Stimulated activated CD4-positive, alpha-beta T cell treated with anti-CD3 and anti-CD28 coated beads, Interleukin-2, amount 100 ng/mL, for 48 hours (primary cell): ENCODE results near the gene HYAL2.

Experiments used
- DNase-seq, 2 donors: peaks; one replicate each; pipeline ENCODE4 v3.0.0-alpha.2; 2020

The HYAL2 gene, protein sequence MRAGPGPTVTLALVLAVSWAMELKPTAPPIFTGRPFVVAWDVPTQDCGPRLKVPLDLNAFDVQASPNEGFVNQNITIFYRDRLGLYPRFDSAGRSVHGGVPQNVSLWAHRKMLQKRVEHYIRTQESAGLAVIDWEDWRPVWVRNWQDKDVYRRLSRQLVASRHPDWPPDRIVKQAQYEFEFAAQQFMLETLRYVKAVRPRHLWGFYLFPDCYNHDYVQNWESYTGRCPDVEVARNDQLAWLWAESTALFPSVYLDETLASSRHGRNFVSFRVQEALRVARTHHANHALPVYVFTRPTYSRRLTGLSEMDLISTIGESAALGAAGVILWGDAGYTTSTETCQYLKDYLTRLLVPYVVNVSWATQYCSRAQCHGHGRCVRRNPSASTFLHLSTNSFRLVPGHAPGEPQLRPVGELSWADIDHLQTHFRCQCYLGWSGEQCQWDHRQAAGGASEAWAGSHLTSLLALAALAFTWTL

DNA sequence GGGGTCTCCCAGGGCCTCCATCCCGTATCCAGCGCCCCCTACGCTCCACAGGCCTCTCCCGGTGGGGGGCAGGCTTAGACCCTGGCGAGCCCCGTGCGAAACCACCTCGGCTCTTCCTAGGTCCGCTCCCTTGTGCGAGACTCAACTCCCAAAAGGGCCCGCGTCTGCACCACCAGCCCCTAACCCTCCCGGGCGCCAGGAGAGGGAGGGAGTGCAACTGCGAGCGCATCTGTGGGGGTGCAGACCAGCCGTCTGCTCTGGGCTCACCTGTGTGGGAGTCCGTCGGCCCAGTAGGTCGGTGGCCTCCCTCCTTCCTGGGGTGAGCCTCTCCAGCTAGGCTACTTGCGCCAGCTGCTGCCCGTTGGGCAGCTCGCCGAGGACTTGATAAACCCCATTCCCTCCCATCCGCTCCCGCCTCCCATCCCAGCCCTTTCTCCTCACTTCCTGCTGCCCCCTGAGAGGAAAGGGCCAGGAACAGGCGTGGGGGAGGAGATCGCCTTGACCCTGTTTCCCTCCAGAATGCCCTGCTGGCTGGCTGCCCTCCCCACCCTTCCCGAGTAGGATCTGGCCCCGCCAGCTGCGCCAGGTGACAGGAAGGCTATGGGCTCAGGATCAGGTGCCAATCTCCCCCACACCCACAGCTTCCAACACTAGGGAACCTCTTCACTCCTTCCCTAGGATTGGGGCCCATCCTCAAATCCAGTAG lies at the start of gene HYAL2:
Gene HYAL2, minus strand, starts transcription at position 360 of the 706 bp plus-strand sequence. CDS start 2,256 bp downstream, outside the sequence.
- DNase-seq, result no peak

DNA sequence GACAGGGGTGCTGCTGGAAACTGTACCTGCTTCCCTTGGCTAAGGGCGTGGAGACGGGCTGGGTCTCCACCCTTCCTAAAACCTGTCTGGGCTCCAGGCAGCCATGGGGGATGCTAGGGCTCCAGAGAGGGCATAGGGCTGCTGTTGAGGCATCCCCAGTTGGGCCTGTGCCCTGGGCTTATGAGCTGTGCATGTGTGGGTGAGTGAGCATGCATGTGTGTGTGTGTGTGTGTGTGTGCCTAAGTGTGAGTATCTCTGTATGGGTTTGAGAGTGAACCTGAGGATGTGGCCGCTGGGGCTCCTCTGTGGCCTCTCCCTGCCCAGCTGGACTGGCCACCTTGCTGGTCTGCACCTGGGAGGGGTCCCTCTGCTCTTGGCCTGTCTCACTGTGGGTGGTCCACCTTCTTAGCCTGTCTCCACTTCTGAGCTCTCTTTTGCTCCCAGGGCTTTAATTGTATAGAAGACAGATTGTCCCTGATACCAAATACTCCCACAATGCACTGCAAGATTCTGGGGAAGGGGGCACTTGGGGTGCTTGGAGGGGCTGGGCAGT lies 48.7 kb upstream of the HYAL2 start:
- DNase-seq, result no peak

DNA sequence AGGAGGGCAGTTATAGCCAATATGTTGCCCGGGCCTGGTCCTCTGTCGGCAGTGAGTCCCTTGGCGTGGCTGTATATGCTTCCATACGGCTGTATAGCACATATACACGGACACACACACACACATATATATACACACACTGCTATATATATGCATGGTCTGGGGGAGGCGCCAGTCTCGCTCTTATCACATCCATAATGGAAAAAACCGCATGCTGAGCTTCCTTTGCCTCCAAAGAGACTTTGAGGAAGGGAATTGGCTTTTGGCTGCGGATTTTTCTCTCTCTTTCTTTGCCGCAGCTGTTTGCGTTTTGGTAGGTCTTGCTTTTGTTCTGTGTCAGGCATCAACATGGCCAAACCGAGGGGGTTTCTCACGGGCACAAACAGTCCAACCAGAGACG lies 48.0 kb upstream of the HYAL2 start:
- no peak for DNase-seq

DNA sequence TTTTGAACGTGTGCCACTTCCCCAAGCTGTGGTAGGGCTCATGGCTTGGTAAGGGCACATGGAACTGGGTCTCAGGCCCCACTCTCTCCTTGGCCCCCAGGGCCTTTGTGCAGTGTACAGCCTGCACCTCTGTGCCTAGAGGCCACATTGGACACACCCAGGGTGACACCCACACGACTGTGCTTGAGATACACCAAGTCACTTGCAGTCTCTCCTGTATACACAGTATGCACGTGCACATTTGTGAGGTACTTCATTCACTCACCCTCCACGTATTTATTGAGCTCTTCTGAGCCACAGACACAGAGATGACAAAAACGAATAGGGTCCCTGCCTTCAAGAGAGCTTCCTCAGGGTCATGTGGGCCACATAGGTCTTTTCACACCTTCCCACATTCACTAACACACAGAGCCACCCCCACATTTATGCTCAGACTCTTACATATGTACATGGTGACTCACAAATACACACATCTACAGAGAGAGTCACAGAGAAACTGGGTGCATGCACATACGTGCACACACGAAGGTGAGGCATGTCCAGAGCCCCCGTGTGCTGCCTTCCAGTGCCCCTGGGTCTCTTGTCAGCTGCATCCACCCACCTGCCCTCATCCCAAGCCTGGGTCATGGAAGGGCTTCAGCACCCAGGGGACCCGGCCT lies 46.6 kb upstream of the HYAL2 start:
- DNase-seq, result no peak

DNA sequence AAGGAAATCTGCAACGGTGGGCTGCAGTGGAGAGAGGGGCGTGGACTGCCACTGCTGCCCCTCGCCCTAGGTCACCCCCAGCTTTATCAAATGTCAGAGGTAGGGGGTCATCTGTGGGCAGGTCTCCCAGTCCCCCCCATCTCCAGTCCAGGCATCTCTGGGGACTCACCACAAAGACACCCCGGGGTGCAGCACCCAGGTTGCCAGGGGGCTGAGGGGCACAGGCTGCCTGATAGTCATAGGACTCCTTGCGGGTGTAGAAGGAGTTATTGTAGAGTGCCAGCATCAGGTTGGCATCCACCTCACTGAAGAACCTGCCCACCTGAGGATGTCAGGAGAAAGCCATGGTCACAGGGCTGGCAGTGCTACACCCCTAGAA lies 43.3 kb upstream of the HYAL2 start:
- no peak for DNase-seq

DNA sequence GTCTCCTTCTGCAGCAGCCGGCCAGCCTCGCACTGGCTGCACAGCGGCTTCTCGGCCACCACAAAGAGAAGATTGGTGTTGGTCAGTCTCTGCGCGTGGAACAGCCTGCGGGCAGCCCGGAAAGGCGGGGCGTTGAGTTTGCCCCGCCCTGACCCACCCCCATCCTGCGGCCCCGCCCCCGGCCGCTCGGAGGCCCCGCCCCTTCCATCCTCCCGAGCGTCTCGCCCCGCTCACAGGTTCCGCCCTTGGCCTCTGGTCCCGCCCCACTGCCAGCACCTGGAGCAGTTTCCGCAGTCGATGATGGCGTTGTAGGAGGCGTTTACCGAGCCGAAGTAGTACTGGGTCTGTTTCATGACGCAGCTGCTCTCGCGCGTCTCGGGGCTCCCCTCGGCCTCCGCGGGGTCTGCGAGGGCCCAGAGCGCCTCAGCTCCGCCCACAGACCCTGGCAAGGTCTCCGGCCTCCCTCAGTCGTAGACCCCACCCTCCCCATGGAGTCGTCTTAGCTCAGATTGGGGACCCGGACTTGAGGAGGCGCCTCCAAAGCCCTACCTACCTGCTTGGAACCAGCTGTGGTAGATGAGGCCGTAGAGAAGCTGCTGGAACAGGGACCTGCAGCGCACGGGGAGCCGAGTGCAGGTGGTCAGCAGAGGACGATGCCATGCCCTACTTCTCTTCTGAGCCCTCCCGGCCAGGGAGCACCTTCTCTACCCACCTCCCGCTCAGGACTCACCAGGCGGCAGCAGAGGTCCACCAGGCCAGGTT lies 42.7 kb upstream of the HYAL2 start:
- DNase-seq, result peak; percentile 85 to 94

DNA sequence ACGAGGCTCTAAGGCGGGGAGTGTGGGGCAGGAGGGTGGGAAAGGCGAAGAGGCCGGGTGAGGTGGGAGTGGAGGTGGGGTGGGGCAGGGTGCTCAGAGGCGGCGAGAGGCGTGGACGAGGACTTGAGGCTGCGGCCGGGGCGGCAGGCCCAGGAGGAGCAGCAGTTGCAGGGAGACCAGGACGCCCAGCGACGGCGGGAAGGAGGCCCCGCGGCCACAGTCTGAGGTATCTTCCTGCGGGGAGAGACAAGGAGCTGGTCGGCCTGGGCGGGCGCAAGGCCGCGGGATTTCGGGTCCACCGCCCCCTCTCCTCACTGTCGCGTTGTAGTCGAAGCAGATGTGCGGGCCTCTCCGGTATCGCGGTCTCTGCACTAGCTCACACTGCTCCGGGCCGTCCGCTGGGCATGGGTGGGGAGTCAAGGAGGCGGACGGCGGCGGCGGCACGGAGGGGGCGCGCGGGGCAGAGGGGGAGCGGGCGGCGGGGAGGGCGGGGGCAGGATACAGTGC lies 42.1 kb upstream of the HYAL2 start:
- DNase-seq, result no peak

DNA sequence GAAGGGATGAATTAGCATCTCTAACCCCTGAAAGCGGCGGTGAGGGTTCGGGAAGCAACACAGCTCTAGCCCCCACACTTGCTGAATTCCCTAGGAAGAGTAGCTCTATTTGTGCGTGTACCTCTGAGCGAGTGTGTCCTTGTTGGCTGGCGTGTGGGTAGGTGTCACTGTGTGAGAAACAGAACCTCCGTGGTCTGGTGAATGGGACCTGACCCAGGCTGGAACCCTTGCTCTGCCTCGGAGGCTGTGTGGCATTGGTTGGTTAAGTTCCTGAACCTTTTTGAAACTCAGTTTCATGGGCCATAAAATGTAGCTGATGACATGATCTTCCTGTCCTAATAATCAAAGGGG lies 37.2 kb upstream of the HYAL2 start:
- DNase-seq, result no peak

DNA sequence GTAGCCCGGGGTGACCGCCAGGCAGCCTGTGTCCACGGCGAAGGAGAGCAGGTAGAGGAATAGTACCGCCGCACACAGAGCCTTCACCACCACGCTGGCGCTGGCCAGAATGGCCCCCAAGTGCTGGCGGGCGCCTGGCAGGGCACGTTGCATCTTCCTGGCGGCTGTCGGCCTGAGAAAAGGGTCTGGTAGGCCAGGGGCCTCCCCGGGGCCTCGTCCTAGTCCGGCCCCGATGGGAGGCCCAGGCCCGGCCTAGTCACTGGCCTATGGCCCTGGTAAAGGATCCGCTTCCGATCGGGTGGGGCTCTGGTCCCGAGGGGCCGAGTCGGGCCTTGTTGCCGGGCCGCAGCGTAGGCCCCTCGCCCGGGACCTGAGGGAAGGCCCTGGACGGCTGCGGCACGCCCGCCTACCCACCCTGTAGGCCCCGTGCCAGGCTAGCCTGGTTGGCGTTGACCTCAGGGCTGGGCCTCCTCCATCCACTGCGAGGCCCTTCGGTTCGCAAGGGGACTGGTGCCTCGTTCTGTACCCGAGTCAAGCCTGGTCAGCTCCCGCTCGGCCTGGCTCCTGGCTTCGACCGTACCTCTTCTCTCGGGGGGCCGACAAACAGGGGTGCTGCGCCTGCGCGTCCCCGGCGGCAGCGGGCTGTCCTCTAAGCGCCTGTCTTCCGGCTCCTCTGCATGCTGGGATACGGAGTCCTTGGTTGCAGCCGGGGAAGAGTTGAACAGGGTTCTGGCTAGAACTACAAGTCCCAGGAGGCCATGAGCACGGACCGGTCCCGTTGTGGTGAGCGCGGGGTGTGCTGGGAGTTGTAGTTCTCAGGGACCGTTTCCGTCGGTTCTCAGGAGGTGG lies 36.6 kb upstream of the HYAL2 start, which contains the start of gene TMEM115:
Gene TMEM115, minus strand, starts transcription at position 611 of the 849 bp plus-strand sequence. Its CDS starts 458 bp downstream, at position 153.
- DNase-seq, result peak; percentile 87

DNA sequence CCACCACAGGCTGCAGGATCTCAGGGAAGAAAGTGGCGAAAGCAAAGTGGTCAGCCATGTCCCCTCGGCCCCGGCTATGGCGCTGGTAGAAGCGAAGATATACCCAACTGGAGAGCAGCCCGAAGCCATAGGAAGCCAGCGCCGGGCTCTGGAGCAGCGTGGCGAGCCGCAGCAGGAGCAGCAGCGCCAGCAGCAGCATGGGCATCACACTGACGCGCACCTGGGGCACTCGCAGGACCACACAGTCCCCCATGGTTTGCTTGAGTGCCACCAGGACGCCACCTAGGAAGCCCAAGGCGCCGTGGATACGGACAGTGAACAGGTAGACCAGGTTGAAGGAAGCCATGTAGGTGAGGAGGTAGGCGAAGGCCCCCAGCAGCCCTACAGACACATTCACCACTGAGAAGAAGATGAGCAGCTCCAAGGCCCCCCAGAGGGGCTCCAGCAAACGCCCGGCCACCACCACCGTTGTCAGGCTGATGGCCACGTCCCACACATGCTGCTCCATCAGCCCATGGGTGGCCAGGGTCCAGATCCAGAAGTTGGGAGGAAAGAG lies 35.9 kb upstream of the HYAL2 start:
- DNase-seq, result no peak

DNA sequence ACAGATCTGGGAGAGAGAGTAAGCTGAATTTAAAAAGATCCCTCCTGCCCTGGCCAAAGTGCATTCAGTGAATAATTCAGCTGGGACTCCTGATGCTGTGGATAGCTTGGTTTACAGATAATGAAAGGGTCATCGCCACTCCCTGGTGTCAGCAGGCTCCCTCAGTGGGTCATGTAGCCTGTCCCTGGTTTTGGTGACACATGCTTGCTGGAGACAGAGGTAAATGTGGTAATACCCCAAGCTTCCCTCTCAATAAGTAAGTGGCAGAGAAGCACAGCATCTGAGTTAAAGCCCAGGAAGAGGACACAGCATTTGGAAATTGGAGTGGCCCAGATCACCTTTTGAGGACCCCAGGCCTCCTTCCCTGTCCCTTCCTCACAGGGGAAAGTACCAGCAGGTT lies 34.9 kb upstream of the HYAL2 start:
- no peak for DNase-seq

DNA sequence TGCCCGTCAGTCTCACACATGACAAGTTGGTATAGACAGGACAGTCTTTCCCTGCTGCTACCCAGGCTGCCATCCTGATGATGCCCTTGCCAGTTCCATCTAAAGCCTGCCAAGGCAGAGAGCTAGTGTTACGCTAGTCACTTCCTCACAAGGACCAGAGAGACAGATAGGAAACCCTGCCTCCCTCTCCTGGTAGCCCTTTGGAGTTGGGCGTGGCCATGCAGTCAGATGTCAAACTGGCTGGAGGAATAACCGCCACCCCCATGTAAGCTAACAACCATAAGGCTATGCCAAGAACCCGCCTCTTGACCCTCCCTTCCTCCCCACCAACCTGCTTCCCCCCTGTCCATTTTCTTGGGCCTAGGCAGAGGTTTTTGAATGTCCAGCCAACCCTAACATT lies 34.0 kb upstream of the HYAL2 start:
- DNase-seq, result no peak

DNA sequence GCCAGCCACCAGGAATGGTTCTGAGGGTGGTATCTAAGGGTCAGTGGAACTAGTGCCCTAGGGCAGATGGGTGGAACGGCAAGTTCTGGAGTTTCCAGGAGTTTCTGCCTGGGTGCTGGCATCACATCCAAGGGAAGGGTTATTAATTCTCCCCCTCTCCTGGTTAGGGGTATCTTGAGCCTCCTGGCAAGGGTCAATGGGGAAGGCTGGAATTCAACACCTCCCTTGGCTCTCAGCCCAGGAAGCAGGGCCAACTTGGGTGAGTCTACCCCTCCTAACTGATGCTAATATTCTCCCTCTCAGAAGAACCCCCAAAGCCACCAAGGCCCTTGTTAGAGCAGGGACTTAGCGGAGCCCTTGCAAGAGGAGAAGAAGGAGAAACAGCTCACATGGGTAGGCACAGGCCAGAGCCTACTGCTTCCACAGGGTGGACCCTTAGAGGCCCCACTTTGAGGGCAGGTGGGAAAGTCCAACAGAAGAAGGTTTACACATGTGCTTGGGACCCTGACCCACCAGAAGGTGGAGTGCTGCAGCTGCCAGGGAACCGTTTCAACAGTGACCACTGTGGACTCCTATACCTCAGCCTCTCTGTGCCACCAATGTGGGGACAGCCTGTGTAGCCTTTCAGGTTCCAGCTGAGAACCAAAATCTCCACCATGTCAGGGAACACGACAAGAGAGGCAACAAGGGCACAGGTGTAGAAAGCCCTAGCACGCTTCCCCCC lies 33.4 kb upstream of the HYAL2 start:
- no peak for DNase-seq

DNA sequence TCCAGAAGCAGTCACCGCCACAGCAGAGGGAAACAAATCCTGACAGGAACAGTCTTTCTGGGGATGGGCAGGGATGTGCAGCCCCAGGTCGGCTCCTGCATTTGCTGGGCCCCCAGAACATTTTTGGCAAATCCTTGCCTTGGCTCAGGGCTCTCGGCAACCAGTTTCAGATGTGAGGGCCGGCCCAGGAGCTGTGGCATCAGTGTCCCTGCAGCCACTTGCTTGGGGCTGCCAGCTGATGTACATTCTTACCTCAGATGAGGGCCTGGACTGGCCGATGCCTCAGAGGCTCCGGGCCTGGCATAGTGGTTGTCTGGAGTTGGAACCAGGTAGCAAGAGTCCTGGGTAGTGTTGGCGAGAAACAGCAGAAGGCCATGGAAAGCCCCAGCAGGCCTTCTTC lies 32.3 kb upstream of the HYAL2 start:
- DNase-seq, result no peak

DNA sequence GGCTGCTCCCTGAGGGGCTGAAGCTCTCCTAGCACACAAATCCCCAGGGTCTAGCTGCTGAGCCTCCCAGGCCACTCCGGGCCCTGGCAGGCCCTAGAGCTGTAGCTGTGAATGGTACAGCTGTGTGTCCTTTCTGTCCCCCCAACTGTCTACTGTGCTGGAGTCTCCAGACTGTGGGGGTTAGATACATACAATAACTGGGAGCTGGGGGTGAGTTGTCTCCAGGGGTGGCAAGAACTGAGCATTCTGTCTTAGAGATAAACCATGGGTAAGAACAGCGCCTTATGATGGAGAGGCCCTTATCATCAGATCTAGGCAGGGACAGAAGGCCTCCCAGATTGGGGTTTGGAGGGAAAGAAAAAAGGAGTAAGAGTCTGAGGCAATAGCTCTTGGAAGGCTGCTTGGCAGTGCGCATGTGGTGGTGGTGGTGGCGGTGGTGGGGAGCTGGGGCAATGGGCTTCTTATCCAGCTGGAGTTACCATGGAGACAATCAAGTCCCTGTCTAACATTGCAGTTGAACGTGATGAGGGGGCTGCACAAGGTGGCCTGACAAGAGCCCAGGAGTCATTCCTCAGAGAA lies 31.7 kb upstream of the HYAL2 start:
- no peak for DNase-seq

DNA sequence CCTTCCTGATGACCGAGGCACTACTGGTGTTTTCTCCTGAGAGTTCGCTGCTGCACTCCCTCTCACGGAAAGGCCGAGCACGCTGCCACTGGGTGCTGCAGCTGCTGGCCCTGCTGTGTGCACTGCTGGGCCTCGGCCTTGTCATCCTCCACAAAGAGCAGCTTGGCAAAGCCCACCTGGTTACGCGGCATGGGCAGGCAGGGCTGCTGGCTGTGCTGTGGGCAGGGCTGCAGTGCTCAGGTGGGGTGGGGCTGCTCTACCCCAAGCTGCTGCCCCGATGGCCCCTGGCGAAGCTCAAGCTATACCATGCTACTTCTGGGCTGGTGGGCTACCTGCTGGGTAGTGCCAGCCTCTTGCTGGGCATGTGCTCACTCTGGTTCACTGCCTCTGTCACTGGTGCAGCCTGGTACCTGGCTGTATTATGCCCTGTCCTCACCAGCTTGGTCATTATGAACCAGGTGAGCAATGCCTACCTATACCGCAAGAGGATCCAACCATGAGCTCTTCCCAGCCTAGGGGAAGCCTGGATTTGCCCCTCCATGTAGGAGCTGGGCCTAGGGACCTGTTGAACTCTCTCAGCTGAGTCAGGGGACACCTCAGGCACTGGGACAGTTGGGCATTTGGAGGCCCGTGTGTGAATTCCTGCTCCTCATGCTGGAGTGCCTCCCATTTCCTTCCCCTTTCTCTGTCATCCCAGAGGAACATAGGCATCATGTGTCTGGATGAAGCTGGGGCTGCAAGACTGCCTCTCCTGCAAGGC lies 30.9 kb upstream of the HYAL2 start:
- no peak for DNase-seq

DNA sequence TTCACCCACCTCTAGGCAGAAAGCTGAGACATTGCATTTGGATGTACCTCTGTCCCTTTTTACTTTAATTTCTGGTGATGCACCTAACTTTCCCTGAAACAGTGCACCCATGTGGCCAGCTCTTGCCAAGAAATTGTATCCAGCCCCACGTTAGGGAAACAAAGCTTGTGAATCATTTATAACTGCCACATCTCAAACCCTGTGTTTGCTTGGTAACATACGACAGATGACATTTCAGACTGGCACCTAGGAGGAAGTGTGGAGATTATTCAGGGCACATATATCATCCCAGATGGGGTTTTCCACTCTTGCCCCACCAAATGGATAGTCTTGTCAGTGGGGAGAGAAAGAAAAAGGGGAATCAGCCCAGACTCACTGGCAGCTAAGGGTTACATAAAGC lies 30.2 kb upstream of the HYAL2 start:
- DNase-seq, result no peak

DNA sequence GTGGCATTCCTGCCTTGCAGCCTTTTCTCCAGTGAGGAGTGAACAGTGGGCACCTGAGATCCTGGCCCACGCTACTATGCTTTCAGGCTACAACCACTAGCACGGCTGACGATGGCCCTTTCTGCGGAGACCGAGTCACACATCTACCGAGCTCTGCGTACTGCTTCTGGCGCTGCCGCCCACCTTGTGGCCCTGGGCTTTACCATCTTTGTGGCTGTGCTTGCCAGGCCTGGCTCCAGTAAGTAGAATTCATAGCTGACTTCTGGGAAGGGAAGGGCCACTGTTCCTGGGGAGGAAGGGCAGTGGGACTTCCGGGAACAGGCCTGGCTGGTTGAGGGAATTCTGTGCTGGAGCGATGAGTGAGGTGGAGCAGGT lies 28.8 kb upstream of the HYAL2 start:
- no peak for DNase-seq
